IMR-90 (cell line): ENCODE data around the gene ACTR1A. TPM values are rescaled to one million over a fixed set of nuclear protein-coding genes. Genes with fewer than 3 reads are reported as not detected.

Experiments
- ATAC-seq: fragments of 200-7000 bp; cut with Tn5 transposase; 2 replicates; pipeline ENCODE4 v1.9.1; 2020; ENCODE audit warnings: low read depth, mild to moderate bottlenecking, moderate library complexity
- BruUV-seq: library from RNA; stranded (reverse); fragments of 400-500 nt; replicated peaks from 2 replicates; lab custom pipeline; 2021; lab: Mats Ljungman, UMichigan
- CTCF ChIA-PET: fragments of 300-600 bp; formaldehyde crosslinking; extraction: SDS; loops from one replicate; lab custom pipeline; 2021; ENCODE audit warnings: antibody characterized with exemption; lab: Yijun Ruan, JAX
- POLR2A ChIA-PET: fragments of 300-600 bp; sonication (Branson Sonifier 250); formaldehyde crosslinking; loops from one replicate; lab custom pipeline; 2022; ENCODE audit warnings: antibody characterized with exemption; ENCODE audit not compliant: unreplicated experiment; lab: Charles Lee
- DNase-seq: peaks from one replicate; pipeline ENCODE4 v3.0.0; 2013
- H2AFZ ChIP-seq: replicated peaks from 2 replicates; pipeline ENCODE3; 2013; ENCODE audit warnings: low read length, mild to moderate bottlenecking; ENCODE audit not compliant: poor library complexity
- H2AK5ac ChIP-seq: 2 replicates; pipeline ENCODE4 v1.6.1; 2013; ENCODE audit warnings: low read depth, low read length, inconsistent platforms
- H2AK9ac ChIP-seq: replicated peaks from 2 replicates; pipeline ENCODE3; 2013; ENCODE audit warnings: mild to moderate bottlenecking, low read depth, low read length, moderate library complexity; ENCODE audit not compliant: poor library complexity
- H2BK120ac ChIP-seq: 2 replicates; pipeline ENCODE4 v1.6.1; 2013; ENCODE audit warnings: low read depth, low read length, inconsistent platforms
- H2BK15ac ChIP-seq: 3 replicates; pipeline ENCODE4 v1.6.1; 2013; ENCODE audit warnings: low read depth, low read length, inconsistent platforms
- H2BK20ac ChIP-seq: 2 replicates; pipeline ENCODE4 v1.6.1; 2013; ENCODE audit warnings: low read depth, mild to moderate bottlenecking, inconsistent platforms, low read length, moderate library complexity
- H2BK5ac ChIP-seq: 2 replicates; pipeline ENCODE4 v1.6.1; 2013; ENCODE audit warnings: mild to moderate bottlenecking, low read depth, low read length, inconsistent platforms; ENCODE audit not compliant: poor library complexity, severe bottlenecking
- H3K14ac ChIP-seq: replicated peaks from 2 replicates; pipeline ENCODE4 v1.6.1; 2013; ENCODE audit warnings: low read depth, low read length, inconsistent platforms
- H3K18ac ChIP-seq: 2 replicates; pipeline ENCODE4 v1.6.1; 2013; ENCODE audit warnings: low read depth, low read length, control low read depth
- H3K23ac ChIP-seq: 2 replicates; pipeline ENCODE4 v1.6.1; 2013; ENCODE audit warnings: low read depth, low read length, inconsistent platforms
- H3K27ac ChIP-seq: 2 replicates; pipeline ENCODE4 v1.5.1; 2013; ENCODE audit warnings: mild to moderate bottlenecking, control low read depth, low read length; ENCODE audit not compliant: insufficient read depth
- H3K27me3 ChIP-seq: 2 replicates; pipeline ENCODE4 v1.6.1; 2013; ENCODE audit warnings: low read length; ENCODE audit not compliant: control insufficient read depth, insufficient read depth
- H3K36me3 ChIP-seq: 2 replicates; pipeline ENCODE4 v1.6.1; 2013; ENCODE audit warnings: low read length, mixed read lengths; ENCODE audit not compliant: control insufficient read depth, insufficient read depth
- H3K4ac ChIP-seq: 2 replicates; pipeline ENCODE4 v1.6.1; 2013; ENCODE audit warnings: low read depth, low read length, inconsistent platforms
- H3K4me1 ChIP-seq: 2 replicates; pipeline ENCODE4 v1.6.1; 2013; ENCODE audit warnings: low read length, mixed read lengths; ENCODE audit not compliant: control insufficient read depth, insufficient read depth
- H3K4me2 ChIP-seq: 2 replicates; pipeline ENCODE4 v1.6.1; 2013; ENCODE audit warnings: low read depth, mild to moderate bottlenecking, control low read depth, low read length, moderate library complexity
- H3K4me3 ChIP-seq: 2 replicates; pipeline ENCODE4 v1.5.1; 2013; ENCODE audit warnings: low read depth, mild to moderate bottlenecking, control low read depth, low read length, moderate library complexity; ENCODE audit not compliant: insufficient read depth
- H3K56ac ChIP-seq: 2 replicates; pipeline ENCODE4 v1.6.1; 2013; ENCODE audit warnings: low read length, inconsistent platforms; ENCODE audit not compliant: insufficient read depth; ENCODE audit errors: extremely low read depth
- H3K79me1 ChIP-seq, 2 experiments: 2 replicates each; pipeline ENCODE4 v1.6.1; 2013; ENCODE audit warnings: low read length in 2 of 2, inconsistent platforms in 1 of 2, low read depth in 1 of 2
- H3K9ac ChIP-seq: 2 replicates; pipeline ENCODE4 v1.6.1; 2013; ENCODE audit warnings: low read depth, low read length, control low read depth
- H3K9me1 ChIP-seq: 2 replicates; pipeline ENCODE4 v1.6.1; 2013; ENCODE audit warnings: low read length, inconsistent platforms; ENCODE audit not compliant: insufficient read depth
- H3K9me3 ChIP-seq: 2 replicates; pipeline ENCODE4 v1.6.1; 2013; ENCODE audit warnings: low read length; ENCODE audit not compliant: control insufficient read depth, insufficient read depth
- H4K20me1 ChIP-seq: 2 replicates; pipeline ENCODE4 v1.6.1; 2013; ENCODE audit warnings: low read length, inconsistent platforms; ENCODE audit not compliant: insufficient read depth
- H4K5ac ChIP-seq: 2 replicates; pipeline ENCODE4 v1.6.1; 2013; ENCODE audit warnings: mild to moderate bottlenecking, low read depth, low read length, control low read depth
- H4K8ac ChIP-seq, 2 experiments: 2 replicates each; pipeline ENCODE4 v1.6.1; 2013; ENCODE audit warnings: low read depth in 2 of 2, low read length in 2 of 2, control low read depth in 1 of 2, inconsistent platforms in 1 of 2
- H4K91ac ChIP-seq: 2 replicates; pipeline ENCODE4 v1.6.1; 2013; ENCODE audit warnings: low read depth, low read length, inconsistent platforms; ENCODE audit not compliant: insufficient read depth
- SMC3 ChIP-seq: fragments of 150-350 bp; IDR thresholded peaks from 2 replicates; pipeline ENCODE4 v1.6.1; 2016; ENCODE audit warnings: low read depth, mild to moderate bottlenecking, antibody characterized with exemption, low read length, moderate library complexity
- whole genome bisulfite sequencing, 2 experiments: methylation state at CpG; one replicate each; pipeline versions ENCODE4 v1.1.5 to v1.1.7; 2013; ENCODE audit warnings: missing lambda C conversion rate in 2 of 2; ENCODE audit not compliant: insufficient read length in 1 of 2; ENCODE audit errors: extremely low coverage in 2 of 2; 5-methylcytosine and 5-hydroxymethylcytosine counted together
- dilution Hi-C: fragments of 300-500 bp; cut with HindIII; formaldehyde crosslinking; loops from one replicate; pipeline ENCODE4 v1.14.3; 2018; ENCODE audit warnings: low sequenced_read_pairs; ENCODE audit not compliant: unreplicated experiment
- in situ Hi-C: fragments of 300-500 bp; cut with MboI; formaldehyde crosslinking; loops from 3 replicates; pipeline ENCODE4 v1.14.3; 2019; ENCODE audit warnings: low sequenced_read_pairs, inconsistent platforms, mixed read lengths
- intact Hi-C: fragments of 100-400 bp; cut with micrococcal nuclease; formaldehyde crosslinking; loops from 2 replicates; pipeline ENCODE4 v1.10.0; 2022
- polyA plus RNA-seq, 3 experiments: library from polyadenylated mRNA; depleted of rRNA; stranded (reverse); fragments of >200 nt; gene quantifications; 2 replicates each; pipeline ENCODE4 v1.2.3, GENCODE V29; 2012; ENCODE audit warnings: low replicate concordance in 1 of 3
- total RNA-seq: library from RNA; depleted of rRNA; stranded (reverse); fragments of >200 nt; gene quantifications from 2 replicates; pipeline ENCODE4 v1.2.3, GENCODE V29; 2012

The ACTR1A gene
- total and polyA plus RNA-seq, 2 of the 4 experiments (the other 2 are of a cell fraction): 142 to 157 TPM

DNA sequence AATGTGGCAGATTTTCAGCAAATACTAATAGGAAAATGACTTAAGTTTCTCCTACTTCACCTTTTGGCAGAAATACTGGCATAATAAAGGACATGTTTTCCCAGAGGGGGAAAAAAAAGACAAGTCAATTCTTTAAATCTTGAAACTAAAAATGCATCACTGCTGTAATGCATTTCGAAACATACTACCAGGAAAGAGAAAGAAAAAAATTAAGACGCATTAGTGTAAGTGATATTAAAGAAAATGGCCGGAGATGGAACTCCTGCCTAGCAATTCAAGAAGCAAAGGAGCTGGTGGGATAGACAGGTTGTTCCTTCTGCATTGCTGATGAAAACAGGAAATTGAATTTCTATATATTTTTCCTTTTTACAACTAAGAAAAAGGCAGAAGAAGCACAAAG is 3.2 kb downstream of the ACTR1A start:
- Histone ChIP-seq H3K9ac (no peak overlapping the region), H3K56ac (no peak overlapping the region), H3K79me1 (peaks cover 5 to 47% of the 10 kb centered on the region in 2 experiments), H3K9me1 (peaks cover 3% of the 10 kb centered on the region; the same call in 1 of the 2 replicates), H3K14ac (no peak overlapping the region), H2BK5ac (no peak overlapping the region), H3K4ac (no peak overlapping the region), H3K4me1 (no peaks in the 10 kb centered on the region; the same call in 1 of the 2 replicates), H3K27ac (no peak overlapping the region), H4K91ac (no peak overlapping the region), H3K9me3 (no peaks in the 10 kb centered on the region), H2BK20ac (no peak overlapping the region), H2AK9ac (no peak overlapping the region), H3K18ac (no peak overlapping the region), H2AK5ac (no peak overlapping the region), H3K4me2 (no peak overlapping the region), H3K23ac (no peak overlapping the region), H2AFZ (no peak overlapping the region), H3K36me3 (no peaks in the 10 kb centered on the region; the same call in 1 of the 2 replicates), H3K27me3 (no peaks in the 10 kb centered on the region), H4K20me1 (peaks cover 63% of the 10 kb centered on the region), H3K4me3 (no peak overlapping the region), H2BK120ac (no peak overlapping the region), H2BK15ac (no peak overlapping the region), H4K5ac (no peak overlapping the region), H4K8ac (no peak overlapping the region)
- dilution Hi-C loops: no loop called here
- BruUV-seq: no TSS peak
- no CpG with 5 or more reads among the region's 3 CpGs for WGBS, 2 experiments
- intact Hi-C loops: no loop called here
- ChIA-PET POLR2A (no interaction called here), CTCF (no interaction called here)
- ATAC-seq (no peak), DNase-seq (no peak)
- in situ Hi-C loops: no loop called here
- no peak for TF ChIP-seq SMC3
